ENCODE data around the gene TEPSIN.

TEPSIN gene

GRCh38 chr17:81209141-81209540, 29.7 kb downstream of the TEPSIN start:
- DNase-seq (ENCODE audit: low read depth), result no peak
- H3K4me3 ChIP-seq (ENCODE audit: low read length), result no peak overlapping the region
- no peak for TF ChIP-seq CTCF (conservative IDR thresholded peaks at IDR 0.05; ENCODE audit: low read length)

GRCh38 chr17:81208651-81209050, 30.2 kb downstream of the TEPSIN start:
- no peak overlapping the region for H3K4me3 ChIP-seq (ENCODE audit: low read length)
- TF ChIP-seq CTCF (conservative IDR thresholded peaks at IDR 0.05; ENCODE audit: low read length), result no peak
- DNase-seq (ENCODE audit: low read depth), result no peak

GRCh38 chr17:81207610-81208581, 31.0 kb downstream of the TEPSIN start:
- DNase-seq (ENCODE audit: low read depth), result no peak
- H3K4me3 ChIP-seq (ENCODE audit: low read length), result no peak overlapping the region
- TF ChIP-seq CTCF (conservative IDR thresholded peaks at IDR 0.05; ENCODE audit: low read length), result no peak

GRCh38 chr17:81206657-81207056, 32.2 kb downstream of the TEPSIN start:
- H3K4me3 ChIP-seq (ENCODE audit: low read length), result no peak overlapping the region
- TF ChIP-seq CTCF (conservative IDR thresholded peaks at IDR 0.05; ENCODE audit: low read length), result no peak
- DNase-seq (ENCODE audit: low read depth), result no peak

- no peak for TF ChIP-seq CTCF (conservative IDR thresholded peaks at IDR 0.05; ENCODE audit: low read length)
- H3K4me3 ChIP-seq (ENCODE audit: low read length), result no peak overlapping the region
- no peak for DNase-seq (ENCODE audit: low read depth)
Observed at GRCh38 chr17:81206166-81206565, 32.7 kb downstream of the TEPSIN start.

- DNase-seq (ENCODE audit: low read depth), result no peak
- TF ChIP-seq CTCF (conservative IDR thresholded peaks at IDR 0.05; ENCODE audit: low read length), result no peak
- no peak overlapping the region for H3K4me3 ChIP-seq (ENCODE audit: low read length)
Observed at GRCh38 chr17:81204578-81204977, 34.3 kb downstream of the TEPSIN start.

GRCh38 chr17:81203136-81203535, 35.7 kb downstream of the TEPSIN start:
- DNase-seq (ENCODE audit: low read depth), result no peak
- no peak for TF ChIP-seq CTCF (conservative IDR thresholded peaks at IDR 0.05; ENCODE audit: low read length)
- no peak overlapping the region for H3K4me3 ChIP-seq (ENCODE audit: low read length)
